SK-N-SH treated with all-trans-retinoic acid at 6 μM for 48 hours (cell line): Measurements from ENCODE around the gene PHACTR2.

ENCODE experiments used
- ATAC-seq: fragments of 200-7000 bp; cut with Tn5 transposase; 3 replicates; pipeline ENCODE4 v1.9.1; 2020; ENCODE audit warnings: mild to moderate bottlenecking, moderate library complexity
- ARNTL ChIP-seq: fragments of 450-650 bp; formaldehyde crosslinking; IDR thresholded peaks from 2 replicates; pipeline ENCODE4 v1.5.0; 2020; ENCODE audit warnings: low read depth, mild to moderate bottlenecking, moderate library complexity, borderline replicate concordance
- BACH2 ChIP-seq: fragments of 250-450 bp; sonication (Bioruptor Pico); IDR thresholded peaks from 2 replicates; pipeline ENCODE4 v1.9.0; 2021; ENCODE audit warnings: mild to moderate bottlenecking, borderline replicate concordance
- CSDC2 ChIP-seq: fragments of 250-450 bp; sonication (Bioruptor Pico); IDR thresholded peaks from 2 replicates; pipeline ENCODE4 v1.5.0; 2020; ENCODE audit warnings: mild to moderate bottlenecking, moderate library complexity
- CSRNP3 ChIP-seq: fragments of 250-450 bp; sonication (Bioruptor Pico); IDR thresholded peaks from 2 replicates; pipeline ENCODE4 v1.5.1; 2021; ENCODE audit warnings: mild to moderate bottlenecking, moderate library complexity
- ESRRG ChIP-seq: fragments of 250-450 bp; sonication (Bioruptor Pico); IDR thresholded peaks from 2 replicates; pipeline ENCODE4 v1.6.1; 2021; ENCODE audit warnings: mild to moderate bottlenecking
- GLIS3 ChIP-seq: fragments of 250-450 bp; sonication (Bioruptor Pico); IDR thresholded peaks from 2 replicates; pipeline ENCODE4 v1.5.0; 2020; ENCODE audit warnings: mild to moderate bottlenecking, moderate library complexity
- ISL1 ChIP-seq: fragments of 250-450 bp; sonication (Bioruptor Pico); IDR thresholded peaks from 2 replicates; pipeline ENCODE4 v2.1.2; 2022; ENCODE audit warnings: mild to moderate bottlenecking, moderate library complexity
- OSR1 ChIP-seq: fragments of 250-450 bp; sonication (Bioruptor Pico); IDR thresholded peaks from 2 replicates; pipeline ENCODE4 v1.8.0; 2022; ENCODE audit warnings: moderate library complexity, mild to moderate bottlenecking, inconsistent platforms
- PATZ1 ChIP-seq: fragments of 250-450 bp; sonication (Bioruptor Pico); IDR thresholded peaks from 2 replicates; pipeline ENCODE4 v1.8.0; 2020; ENCODE audit warnings: mild to moderate bottlenecking, moderate library complexity, borderline replicate concordance
- POU6F1 ChIP-seq: fragments of 250-450 bp; sonication (Bioruptor Pico); IDR thresholded peaks from 2 replicates; pipeline ENCODE4 v1.8.0; 2021; ENCODE audit warnings: low read depth, mild to moderate bottlenecking, moderate library complexity, borderline replicate concordance
- PPARA ChIP-seq: fragments of 250-450 bp; sonication (Bioruptor Pico); IDR thresholded peaks from 2 replicates; pipeline ENCODE4 v1.5.0; 2020; ENCODE audit warnings: mild to moderate bottlenecking, borderline replicate concordance
- RARB ChIP-seq: fragments of 250-450 bp; sonication (Bioruptor Pico); IDR thresholded peaks from 2 replicates; pipeline ENCODE4 v1.8.0; 2021; ENCODE audit warnings: mild to moderate bottlenecking, moderate library complexity
- SNAI2 ChIP-seq: fragments of 250-450 bp; sonication (Bioruptor Pico); IDR thresholded peaks from 2 replicates; pipeline ENCODE4 v1.5.0; 2020; ENCODE audit warnings: mild to moderate bottlenecking, moderate library complexity
- TOX ChIP-seq: fragments of 250-450 bp; sonication (Bioruptor Pico); IDR thresholded peaks from 2 replicates; pipeline ENCODE4 v1.8.0; 2021; ENCODE audit warnings: mild to moderate bottlenecking, moderate library complexity, borderline replicate concordance
- ZC3H10 ChIP-seq: fragments of 250-450 bp; sonication (Bioruptor Pico); IDR thresholded peaks from 2 replicates; pipeline ENCODE4 v1.5.1; 2021; ENCODE audit warnings: mild to moderate bottlenecking, moderate library complexity
- ZFP3 ChIP-seq: fragments of 250-450 bp; sonication (Bioruptor Pico); IDR thresholded peaks from 2 replicates; pipeline ENCODE4 v1.5.0; 2020; ENCODE audit warnings: mild to moderate bottlenecking, moderate library complexity
- ZFP30 ChIP-seq: fragments of 450-650 bp; formaldehyde crosslinking; IDR thresholded peaks from 2 replicates; pipeline ENCODE4 v1.5.0; 2022; ENCODE audit warnings: mild to moderate bottlenecking, moderate library complexity
- ZNF565 ChIP-seq: fragments of 450-650 bp; formaldehyde crosslinking; conservative IDR thresholded peaks from 2 replicates; pipeline ENCODE4 v1.5.0; 2020; ENCODE audit warnings: low read depth, mild to moderate bottlenecking, moderate library complexity
- ZNF8 ChIP-seq: fragments of 450-650 bp; formaldehyde crosslinking; IDR thresholded peaks from 2 replicates; pipeline ENCODE4 v1.5.0; 2020; ENCODE audit warnings: mild to moderate bottlenecking, moderate library complexity
- TF ChIP-seq, protein P1 (sequence below): fragments of 250-450 bp; sonication (Bioruptor Pico); IDR thresholded peaks from 2 replicates; pipeline ENCODE4 v1.5.1; 2020; ENCODE audit warnings: low read depth, mild to moderate bottlenecking, moderate library complexity
- TF ChIP-seq, protein P2 (sequence below): fragments of 250-450 bp; sonication (Bioruptor Pico); IDR thresholded peaks from 2 replicates; pipeline ENCODE4 v1.5.0; 2020; ENCODE audit warnings: mild to moderate bottlenecking, moderate library complexity

PHACTR2 gene

GRCh38 chr6:143811501-143812157 lies 133.9 kb downstream of the PHACTR2 start:
- TF ChIP-seq ZNF565 (CRISPR knock-in tag), result no peak
- no peak for TF ChIP-seq POU6F1 (CRISPR knock-in tag)
- no peak for TF ChIP-seq SNAI2
- TF ChIP-seq ISL1 (CRISPR knock-in tag), result no peak
- no peak for TF ChIP-seq PPARA (CRISPR knock-in tag)
- no peak for TF ChIP-seq ARNTL (CRISPR knock-in tag)
- no peak for TF ChIP-seq RARB (CRISPR knock-in tag)
- no peak for TF ChIP-seq OSR1 (CRISPR knock-in tag)
- TF ChIP-seq GLIS3 (CRISPR knock-in tag), result no peak
- no peak for TF ChIP-seq ZFP30 (CRISPR knock-in tag)
- TF ChIP-seq, protein P1, sequence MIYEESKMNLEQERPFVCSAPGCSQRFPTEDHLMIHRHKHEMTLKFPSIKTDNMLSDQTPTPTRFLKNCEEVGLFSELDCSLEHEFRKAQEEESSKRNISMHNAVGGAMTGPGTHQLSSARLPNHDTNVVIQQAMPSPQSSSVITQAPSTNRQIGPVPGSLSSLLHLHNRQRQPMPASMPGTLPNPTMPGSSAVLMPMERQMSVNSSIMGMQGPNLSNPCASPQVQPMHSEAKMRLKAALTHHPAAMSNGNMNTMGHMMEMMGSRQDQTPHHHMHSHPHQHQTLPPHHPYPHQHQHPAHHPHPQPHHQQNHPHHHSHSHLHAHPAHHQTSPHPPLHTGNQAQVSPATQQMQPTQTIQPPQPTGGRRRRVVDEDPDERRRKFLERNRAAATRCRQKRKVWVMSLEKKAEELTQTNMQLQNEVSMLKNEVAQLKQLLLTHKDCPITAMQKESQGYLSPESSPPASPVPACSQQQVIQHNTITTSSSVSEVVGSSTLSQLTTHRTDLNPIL, result no peak
- TF ChIP-seq TOX (CRISPR knock-in tag), result no peak
- TF ChIP-seq CSRNP3 (CRISPR knock-in tag), result no peak
- TF ChIP-seq ESRRG (CRISPR knock-in tag), result no peak
- ATAC-seq, result no peak

GRCh38 chr6:143817621-143818020 lies 139.9 kb downstream of the PHACTR2 start:
- no peak for TF ChIP-seq ZNF565 (CRISPR knock-in tag)
- ATAC-seq, result no peak

DNA sequence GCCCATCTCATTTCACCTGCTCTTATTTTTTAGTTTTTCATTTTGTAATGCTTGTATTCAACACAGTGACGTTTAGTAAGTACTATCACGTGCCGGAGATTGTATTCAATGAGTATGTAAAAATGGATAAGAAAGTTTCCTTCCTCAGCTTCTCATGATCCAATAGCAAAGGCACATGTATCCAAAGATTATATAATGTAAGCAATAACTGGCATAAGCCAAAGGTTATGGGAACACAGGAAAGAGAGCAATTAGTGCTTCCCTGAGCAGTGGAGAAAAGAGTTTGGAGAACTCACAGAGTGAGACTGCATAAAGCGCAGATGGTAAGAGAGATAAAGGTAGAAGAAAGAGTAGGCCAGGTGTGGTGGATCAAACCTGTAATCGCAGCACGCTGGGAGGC lies 143.6 kb downstream of the PHACTR2 start:
- TF ChIP-seq ARNTL (CRISPR knock-in tag), result no peak
- TF ChIP-seq SNAI2, result no peak
- no peak for TF ChIP-seq GLIS3 (CRISPR knock-in tag)
- TF ChIP-seq RARB (CRISPR knock-in tag), result no peak
- TF ChIP-seq OSR1 (CRISPR knock-in tag), result no peak
- no peak for TF ChIP-seq ISL1 (CRISPR knock-in tag)
- no peak for TF ChIP-seq ESRRG (CRISPR knock-in tag)
- no peak for TF ChIP-seq POU6F1 (CRISPR knock-in tag)
- TF ChIP-seq, protein P1, result no peak
- no peak for TF ChIP-seq TOX (CRISPR knock-in tag)
- no peak for TF ChIP-seq PPARA (CRISPR knock-in tag)
- TF ChIP-seq ZFP30 (CRISPR knock-in tag), result no peak
- TF ChIP-seq CSDC2 (CRISPR knock-in tag), result no peak
- no peak for TF ChIP-seq ZFP3 (CRISPR knock-in tag)
- no peak for TF ChIP-seq ZNF8 (CRISPR knock-in tag)
- no peak for ATAC-seq

DNA sequence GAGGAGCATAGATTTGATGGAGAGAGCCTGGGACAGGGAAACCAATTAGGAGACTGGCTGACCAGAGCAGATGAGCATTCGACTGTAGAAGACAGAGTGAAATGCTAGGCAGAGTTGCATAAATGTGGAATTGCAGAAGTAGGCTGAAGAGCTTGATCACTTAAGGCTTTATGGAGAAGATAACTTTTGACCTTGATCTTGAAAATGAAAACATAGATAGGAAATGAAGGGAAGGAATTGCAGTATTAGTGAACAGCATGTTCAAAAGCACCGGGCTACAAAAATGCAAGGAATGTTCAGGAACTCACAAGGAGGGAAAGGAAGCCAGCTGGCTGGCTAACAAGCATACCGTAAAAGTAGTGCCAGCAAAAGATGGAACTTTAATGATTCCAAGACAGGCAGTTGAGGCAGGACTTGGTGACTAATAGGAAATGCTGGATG lies 144.8 kb downstream of the PHACTR2 start:
- peak; percentile 69 for ATAC-seq
- TF ChIP-seq TOX (CRISPR knock-in tag), result no peak
- TF ChIP-seq, protein P2, sequence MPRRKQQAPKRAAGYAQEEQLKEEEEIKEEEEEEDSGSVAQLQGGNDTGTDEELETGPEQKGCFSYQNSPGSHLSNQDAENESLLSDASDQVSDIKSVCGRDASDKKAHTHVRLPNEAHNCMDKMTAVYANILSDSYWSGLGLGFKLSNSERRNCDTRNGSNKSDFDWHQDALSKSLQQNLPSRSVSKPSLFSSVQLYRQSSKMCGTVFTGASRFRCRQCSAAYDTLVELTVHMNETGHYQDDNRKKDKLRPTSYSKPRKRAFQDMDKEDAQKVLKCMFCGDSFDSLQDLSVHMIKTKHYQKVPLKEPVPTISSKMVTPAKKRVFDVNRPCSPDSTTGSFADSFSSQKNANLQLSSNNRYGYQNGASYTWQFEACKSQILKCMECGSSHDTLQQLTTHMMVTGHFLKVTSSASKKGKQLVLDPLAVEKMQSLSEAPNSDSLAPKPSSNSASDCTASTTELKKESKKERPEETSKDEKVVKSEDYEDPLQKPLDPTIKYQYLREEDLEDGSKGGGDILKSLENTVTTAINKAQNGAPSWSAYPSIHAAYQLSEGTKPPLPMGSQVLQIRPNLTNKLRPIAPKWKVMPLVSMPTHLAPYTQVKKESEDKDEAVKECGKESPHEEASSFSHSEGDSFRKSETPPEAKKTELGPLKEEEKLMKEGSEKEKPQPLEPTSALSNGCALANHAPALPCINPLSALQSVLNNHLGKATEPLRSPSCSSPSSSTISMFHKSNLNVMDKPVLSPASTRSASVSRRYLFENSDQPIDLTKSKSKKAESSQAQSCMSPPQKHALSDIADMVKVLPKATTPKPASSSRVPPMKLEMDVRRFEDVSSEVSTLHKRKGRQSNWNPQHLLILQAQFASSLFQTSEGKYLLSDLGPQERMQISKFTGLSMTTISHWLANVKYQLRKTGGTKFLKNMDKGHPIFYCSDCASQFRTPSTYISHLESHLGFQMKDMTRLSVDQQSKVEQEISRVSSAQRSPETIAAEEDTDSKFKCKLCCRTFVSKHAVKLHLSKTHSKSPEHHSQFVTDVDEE (CRISPR knock-in tag), result no peak
- TF ChIP-seq ISL1 (CRISPR knock-in tag), result no peak
- no peak for TF ChIP-seq PATZ1 (CRISPR knock-in tag)
- no peak for TF ChIP-seq ESRRG (CRISPR knock-in tag)
- no peak for TF ChIP-seq GLIS3 (CRISPR knock-in tag)
- TF ChIP-seq BACH2, result no peak
- no peak for TF ChIP-seq ZC3H10
- TF ChIP-seq ZFP30 (CRISPR knock-in tag), result no peak
